ENCODE data around the gene NPY.

DNA sequence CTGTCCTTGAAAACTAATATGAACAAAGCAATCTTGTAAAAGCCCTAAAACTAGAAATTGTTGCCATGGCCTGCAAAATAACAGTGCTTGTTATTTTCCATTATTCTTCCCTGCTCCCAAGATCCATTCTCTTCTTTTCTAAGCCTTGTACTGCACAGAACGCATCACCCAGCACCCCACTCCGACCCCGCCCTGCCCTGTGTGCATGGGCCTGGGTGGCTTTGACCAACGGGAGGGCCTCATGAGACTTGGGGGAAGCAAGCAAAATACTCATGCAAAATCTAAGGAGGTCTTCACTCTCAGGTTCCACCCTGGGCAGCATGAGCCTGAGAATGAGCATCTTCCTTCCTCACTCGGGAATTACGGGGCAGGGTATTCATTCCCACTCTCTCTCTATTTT lies 32.4 kb downstream of the NPY start:
- no peak for TF ChIP-seq YY1 (IDR thresholded peaks at IDR 0.05; ENCODE audit: insufficient read depth, insufficient read length)
- TF ChIP-seq ZNF274 (IDR thresholded peaks at IDR 0.05; ENCODE audit: low read depth, low read length), result no peak
- no peak for TF ChIP-seq SUZ12 (IDR thresholded peaks at IDR 0.05; ENCODE audit: extremely low read depth, insufficient read depth, insufficient read length)
